ENCODE measurements around the gene RASSF5.
"Not testable (repeated sequence)": the region's sequence is repeated elsewhere in the genome, so short reads cannot be mapped to it uniquely, and the experiment has no call there.

RASSF5 gene

DNA sequence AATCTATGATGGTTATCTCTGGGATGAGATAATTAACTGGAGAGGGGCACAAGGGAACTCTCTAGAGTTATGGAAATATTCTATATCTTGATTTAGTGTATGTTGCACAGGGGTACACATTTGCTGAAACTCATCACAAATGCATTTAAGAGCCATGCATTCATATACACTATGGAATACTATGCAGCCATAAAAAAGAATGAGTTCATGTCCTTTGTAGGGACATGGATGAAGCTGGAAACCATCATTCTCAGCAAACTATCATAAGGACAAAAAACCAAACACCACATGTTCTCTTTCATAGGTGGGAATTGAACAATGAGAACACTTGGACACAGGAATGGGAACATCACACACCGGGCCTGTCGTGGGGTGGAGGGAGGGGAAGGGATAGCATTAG is 119.1 kb downstream of the RASSF5 start:
- DNase-seq (ENCODE audit: low read depth in 2 of 2, low spot score in 1 of 2), result not testable (repeated sequence)

DNA sequence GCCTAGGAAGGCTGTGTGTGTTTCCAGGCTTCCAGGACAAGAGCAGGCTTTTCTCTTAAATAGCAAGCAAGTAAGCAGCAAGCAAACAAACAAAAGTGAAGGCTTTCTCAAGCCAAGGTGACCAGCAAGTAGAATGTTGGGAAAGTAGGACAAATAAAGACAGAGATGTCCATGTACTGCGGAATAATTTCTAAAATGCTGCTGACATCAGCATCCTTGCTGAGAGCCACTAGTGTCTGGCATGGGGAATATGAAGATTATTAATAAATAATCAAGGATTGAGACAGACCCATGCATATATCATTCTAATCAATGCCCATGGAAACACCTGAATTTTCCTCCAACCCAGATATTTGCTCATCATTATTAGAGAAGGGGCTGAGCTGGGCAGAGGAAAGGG is 121.6 kb downstream of the RASSF5 start:
- DNase-seq (ENCODE audit: low read depth in 2 of 2, low spot score in 1 of 2), result no peak

DNA sequence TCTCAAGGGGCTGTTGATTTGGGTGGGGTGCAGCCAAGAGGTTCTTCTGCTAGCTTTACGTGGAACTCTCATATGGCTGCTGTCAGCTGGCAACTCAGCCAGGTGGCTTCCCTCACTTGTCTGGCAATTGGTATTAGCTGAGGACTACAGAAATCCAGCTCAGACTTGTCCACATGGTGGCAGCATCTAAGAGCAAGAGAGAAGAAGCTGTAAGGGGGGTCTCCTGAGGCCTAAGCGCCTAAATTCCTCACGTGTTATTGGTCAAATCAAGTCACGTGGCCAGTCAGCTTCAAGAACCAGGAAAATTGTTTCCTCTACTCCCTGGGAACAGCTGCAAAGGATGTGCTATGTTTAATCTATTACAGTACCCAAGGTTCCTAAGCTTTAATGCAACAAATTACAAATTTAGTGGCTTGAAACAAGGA is 123.8 kb downstream of the RASSF5 start:
- no peak for DNase-seq (ENCODE audit: low read depth in 2 of 2, low spot score in 1 of 2)

DNA sequence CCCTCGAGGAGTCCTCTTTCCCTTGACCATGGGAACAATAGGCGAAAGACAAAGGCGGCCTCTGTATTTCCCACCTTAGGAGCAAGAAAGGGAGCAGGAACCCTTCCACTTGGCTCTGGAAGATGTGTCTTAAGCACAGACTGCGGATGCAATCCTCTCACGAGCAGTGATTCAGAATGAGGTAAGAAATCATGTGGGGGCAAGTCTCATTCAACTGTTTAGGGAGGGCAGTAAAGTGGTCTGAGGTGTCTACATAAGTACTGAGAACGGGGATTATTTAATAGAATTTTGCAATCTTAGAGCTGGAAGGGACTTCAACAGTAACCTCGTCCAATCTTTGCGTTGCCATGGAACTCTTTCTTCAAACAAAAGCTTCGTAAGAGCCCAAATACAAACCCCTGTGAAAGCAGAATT is 126.4 kb downstream of the RASSF5 start:
- DNase-seq (ENCODE audit: low read depth in 2 of 2, low spot score in 1 of 2), result no peak

DNA sequence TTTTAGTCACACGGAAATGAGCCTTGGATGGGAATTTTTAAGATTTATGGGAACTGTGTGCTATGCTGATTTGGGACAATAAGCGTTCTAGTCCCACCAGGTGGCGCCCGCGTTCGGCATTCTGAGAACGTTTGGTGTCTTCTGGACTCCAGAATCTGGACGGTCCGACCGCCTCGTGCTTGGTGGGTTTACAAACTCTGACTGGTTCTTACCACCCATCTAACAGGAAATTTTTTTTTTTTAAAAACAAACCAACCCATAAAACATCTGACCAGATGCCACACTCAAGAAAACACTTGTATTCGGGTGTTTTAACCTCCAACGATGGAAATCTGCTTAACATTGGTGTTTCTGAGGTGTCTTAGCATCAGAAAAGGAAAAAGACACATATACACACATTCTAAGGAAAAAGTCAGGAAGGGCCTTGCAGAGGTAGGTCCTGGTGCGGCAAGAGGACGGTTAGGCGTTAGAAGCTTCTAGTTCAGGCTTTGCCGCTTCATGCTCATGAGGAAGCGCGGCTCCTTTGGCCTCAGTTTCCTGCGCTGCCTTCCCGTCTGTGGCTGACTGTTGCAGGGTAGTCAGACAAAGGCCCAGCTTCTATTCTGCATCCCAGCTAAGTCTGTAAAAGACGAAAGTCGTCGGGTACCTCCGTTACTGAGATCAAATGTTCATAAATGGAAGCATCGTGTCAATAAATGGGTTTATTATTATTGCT is 127.2 kb downstream of the RASSF5 start:
- DNase-seq (ENCODE audit: low read depth in 2 of 2, low spot score in 1 of 2), result peak; percentile 39 to 56

DNA sequence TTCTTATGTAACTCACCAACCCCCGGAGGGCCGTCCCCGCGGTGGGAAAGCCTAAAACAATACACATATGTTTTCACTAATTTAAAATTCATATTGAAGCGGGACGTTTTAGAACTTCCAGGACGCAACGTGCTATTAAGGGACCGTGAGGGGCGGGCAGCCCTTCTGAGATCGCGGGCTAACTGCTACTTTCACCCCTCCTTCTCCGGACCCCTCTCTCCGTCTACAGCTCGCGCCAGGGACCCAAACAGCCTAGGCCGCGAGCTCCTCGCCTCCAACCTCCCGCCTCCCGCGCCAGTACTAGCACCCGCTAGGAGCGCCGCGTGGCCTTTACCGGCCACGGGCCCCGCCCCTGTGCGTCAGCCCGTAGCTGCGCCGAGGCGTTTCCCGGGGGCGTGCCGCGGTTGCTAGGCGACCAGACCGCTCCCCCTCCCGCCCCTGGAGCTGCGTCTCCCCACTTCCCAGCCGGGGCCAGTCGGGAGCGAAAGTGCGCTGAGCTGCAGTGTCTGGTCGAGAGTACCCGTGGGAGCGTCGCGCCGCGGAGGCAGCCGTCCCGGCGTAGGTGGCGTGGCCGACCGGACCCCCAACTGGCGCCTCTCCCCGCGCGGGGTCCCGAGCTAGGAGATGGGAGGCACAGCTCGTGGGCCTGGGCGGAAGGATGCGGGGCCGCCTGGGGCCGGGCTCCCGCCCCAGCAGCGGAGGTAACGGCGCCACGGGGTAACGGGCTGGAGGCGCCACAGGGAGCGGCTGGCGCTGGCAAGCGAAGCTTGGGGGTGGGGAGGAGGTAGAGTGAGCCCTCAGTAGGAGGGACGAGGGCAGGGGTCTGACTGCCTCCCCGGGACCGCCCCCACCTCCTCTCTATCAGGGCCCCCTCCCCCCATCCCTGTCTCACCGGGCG is 128.0 kb downstream of the RASSF5 start, which contains the start of gene DYRK3:
DYRK3 (plus strand) TSS at position 457 of the 898 bp plus-strand sequence; CDS start at position 625, 168 bp downstream.
- peak; percentile 71 to 75 for DNase-seq (ENCODE audit: low read depth in 2 of 2, low spot score in 1 of 2)

DNA sequence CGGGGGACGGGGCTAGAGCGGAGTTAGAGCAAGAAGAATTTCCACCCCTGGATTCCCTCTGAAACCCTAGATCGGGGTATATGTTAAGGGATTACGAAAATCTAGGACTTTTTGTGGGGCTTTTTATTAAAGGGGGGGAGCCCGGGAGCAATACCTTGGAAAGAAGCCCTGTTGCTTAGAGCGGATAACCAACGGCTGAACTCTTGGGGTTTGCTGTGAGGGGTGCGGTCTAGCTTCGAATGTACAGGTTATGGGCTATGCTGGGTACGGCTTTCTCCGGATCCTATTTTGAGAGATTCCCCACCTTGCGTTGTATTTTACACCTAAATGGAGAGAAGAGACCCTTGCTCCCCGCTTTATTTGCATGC is 128.6 kb downstream of the RASSF5 start:
- DNase-seq (ENCODE audit: low read depth in 2 of 2, low spot score in 1 of 2), result no peak

DNA sequence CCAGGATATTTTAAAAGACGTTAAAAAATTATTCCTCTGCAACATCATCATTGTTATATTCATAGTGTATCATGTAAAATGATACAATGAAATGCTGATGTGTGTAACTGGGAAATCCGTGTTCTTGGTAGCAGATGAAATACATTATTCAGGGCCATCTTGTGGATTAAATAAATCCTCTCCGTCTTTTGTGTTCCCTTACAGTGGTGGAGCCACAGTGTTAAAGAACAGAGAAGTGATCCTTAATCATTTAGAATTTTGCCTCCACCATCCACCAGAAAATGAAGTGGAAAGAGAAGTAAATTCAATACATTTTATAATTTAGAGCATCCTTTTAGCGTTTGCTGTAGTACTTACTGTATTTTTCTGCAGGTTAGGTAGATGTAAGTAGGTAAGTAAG is 129.3 kb downstream of the RASSF5 start:
- no peak for DNase-seq (ENCODE audit: low read depth in 2 of 2, low spot score in 1 of 2)

DNA sequence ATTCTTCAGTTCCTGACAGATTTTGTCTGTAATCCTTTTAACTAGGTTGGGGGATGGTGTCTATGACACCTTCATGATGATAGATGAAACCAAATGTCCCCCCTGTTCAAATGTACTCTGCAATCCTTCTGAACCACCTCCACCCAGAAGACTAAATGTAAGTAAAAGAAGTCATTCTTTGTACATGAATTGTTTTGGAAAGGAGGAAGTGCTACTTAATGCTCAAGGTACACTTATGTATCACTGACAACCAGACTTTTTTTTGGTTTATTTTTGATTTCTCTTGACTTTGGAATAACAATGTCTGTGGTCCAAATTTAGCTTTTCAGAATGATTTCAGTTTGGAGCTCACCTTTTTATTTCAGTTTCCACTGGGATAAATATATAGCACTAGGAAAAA is 130.3 kb downstream of the RASSF5 start:
- DNase-seq (ENCODE audit: low read depth in 2 of 2, low spot score in 1 of 2), result no peak

Measured in stimulated activated CD8-positive, alpha-beta memory T cell treated with anti-CD3 and anti-CD28 coated beads, Interleukin-4, amount 100 ng/mL, for 1 hour (primary cell).